GM21423 (cell line): ENCODE results near the gene EIF4EBP3.
A peak's percentile ranks its signal among the peaks of the same experiment; 100 is the strongest.

Source experiments
- ATAC-seq: cut with Tn5 transposase; IDR thresholded peaks from one replicate; pipeline ENCODE4 v1.9.1; 2021; ENCODE audit warnings: mild to moderate bottlenecking, moderate library complexity; ENCODE audit not compliant: unreplicated experiment

Gene EIF4EBP3

GRCh38 chr5:140556438-140556837, 9.0 kb downstream of the EIF4EBP3 start:
- ATAC-seq = no peak

GRCh38 chr5:140557136-140557805, 9.8 kb downstream of the EIF4EBP3 start, which contains the start of gene SRA1:
TSS of gene SRA1 (minus strand) at chr5:140557473. CDS start at chr5:140557452, 21 bp downstream.
- peak; percentile 95 for ATAC-seq

GRCh38 chr5:140557965-140558364, 10.5 kb downstream of the EIF4EBP3 start:
- no peak for ATAC-seq

- no peak for ATAC-seq
These were observed 11.1 kb downstream of the EIF4EBP3 start for GRCh38 chr5:140558542-140558941.

- no peak for ATAC-seq
These were observed 12.8 kb downstream of the EIF4EBP3 start for GRCh38 chr5:140560227-140560626.

GRCh38 chr5:140561753-140562523, 14.5 kb downstream of the EIF4EBP3 start:
- ATAC-seq = no peak

- ATAC-seq = no peak
These were observed 16.1 kb downstream of the EIF4EBP3 start for GRCh38 chr5:140563596-140563995.

- peak; percentile 89 for ATAC-seq
These were observed 16.9 kb downstream of the EIF4EBP3 start, which contains the start of the genes APBB3 and SLC35A4 for GRCh38 chr5:140564196-140565023. TSS of gene APBB3 (minus strand) at chr5:140564598. CDS start at chr5:140564245, 353 bp downstream. TSS of gene SLC35A4 (plus strand) at chr5:140564828. CDS start at chr5:140567170, 2,342 bp downstream.

GRCh38 chr5:140565024-140565779, 17.7 kb downstream of the EIF4EBP3 start:
- peak; percentile 0 for ATAC-seq

- ATAC-seq = no peak
These were observed 18.3 kb downstream of the EIF4EBP3 start for GRCh38 chr5:140565780-140566095.

GRCh38 chr5:140566665-140567064, 19.2 kb downstream of the EIF4EBP3 start:
- ATAC-seq = no peak

GRCh38 chr5:140567136-140567818, 19.8 kb downstream of the EIF4EBP3 start:
- ATAC-seq = no peak

GRCh38 chr5:140567871-140568270, 20.4 kb downstream of the EIF4EBP3 start:
- no peak for ATAC-seq

- ATAC-seq = no peak
These were observed 21.1 kb downstream of the EIF4EBP3 start for GRCh38 chr5:140568443-140569063.

- peak; percentile 22 for ATAC-seq
These were observed 21.7 kb downstream of the EIF4EBP3 start for GRCh38 chr5:140569197-140569596.

GRCh38 chr5:140570058-140570457, 22.6 kb downstream of the EIF4EBP3 start:
- ATAC-seq = no peak

GRCh38 chr5:140570488-140570887, 23.0 kb downstream of the EIF4EBP3 start:
- ATAC-seq = no peak

GRCh38 chr5:140571105-140571504, 23.6 kb downstream of the EIF4EBP3 start:
- ATAC-seq = no peak

GRCh38 chr5:140573683-140574082, 26.2 kb downstream of the EIF4EBP3 start:
- ATAC-seq = no peak
